ENCODE results near the gene DNTTIP2.

- TF ChIP-seq CTCF (IDR thresholded peaks at IDR 0.05; ENCODE audit: insufficient read depth, low read depth, low read length) (no peak), EZH2 (IDR thresholded peaks at IDR 0.05; ENCODE audit: insufficient read depth, low read length) (no peak)
Observed at GRCh38 chr1:93846992-93847810, 31.8 kb downstream of the DNTTIP2 start.
